ENCODE results near the gene ORM2.

The ORM2 gene

DNA sequence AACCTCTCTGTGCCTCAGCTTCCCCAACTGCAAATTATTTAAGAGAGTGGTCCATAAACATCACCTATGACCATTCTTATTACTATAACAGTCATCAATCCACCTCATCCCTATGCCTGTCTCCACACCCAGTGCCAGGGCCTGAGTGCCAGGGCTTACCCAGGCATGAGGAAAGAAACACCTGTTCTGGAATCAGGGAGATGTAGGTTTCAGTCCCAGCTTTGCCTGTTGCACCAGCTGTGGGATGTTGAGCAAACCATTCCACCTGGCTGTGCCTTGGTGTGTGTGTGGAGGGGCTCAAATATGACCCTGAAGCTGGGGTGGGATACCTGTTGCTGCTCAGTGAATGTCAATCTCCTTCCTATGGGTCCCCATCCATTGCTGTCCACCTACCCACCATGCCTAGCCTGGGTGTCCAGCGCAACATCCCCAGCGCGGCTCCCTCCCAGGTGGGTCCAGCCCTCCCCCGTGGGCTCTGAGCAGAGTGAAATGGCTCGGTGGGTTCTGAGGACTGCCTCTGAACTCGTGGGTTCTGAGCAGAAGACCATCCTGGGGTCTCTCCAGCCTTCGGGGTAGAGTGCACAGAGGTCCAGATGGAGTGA lies 41.8 kb downstream of the ORM2 start:
- no peak for DNase-seq (ENCODE audit: low read depth)

DNA sequence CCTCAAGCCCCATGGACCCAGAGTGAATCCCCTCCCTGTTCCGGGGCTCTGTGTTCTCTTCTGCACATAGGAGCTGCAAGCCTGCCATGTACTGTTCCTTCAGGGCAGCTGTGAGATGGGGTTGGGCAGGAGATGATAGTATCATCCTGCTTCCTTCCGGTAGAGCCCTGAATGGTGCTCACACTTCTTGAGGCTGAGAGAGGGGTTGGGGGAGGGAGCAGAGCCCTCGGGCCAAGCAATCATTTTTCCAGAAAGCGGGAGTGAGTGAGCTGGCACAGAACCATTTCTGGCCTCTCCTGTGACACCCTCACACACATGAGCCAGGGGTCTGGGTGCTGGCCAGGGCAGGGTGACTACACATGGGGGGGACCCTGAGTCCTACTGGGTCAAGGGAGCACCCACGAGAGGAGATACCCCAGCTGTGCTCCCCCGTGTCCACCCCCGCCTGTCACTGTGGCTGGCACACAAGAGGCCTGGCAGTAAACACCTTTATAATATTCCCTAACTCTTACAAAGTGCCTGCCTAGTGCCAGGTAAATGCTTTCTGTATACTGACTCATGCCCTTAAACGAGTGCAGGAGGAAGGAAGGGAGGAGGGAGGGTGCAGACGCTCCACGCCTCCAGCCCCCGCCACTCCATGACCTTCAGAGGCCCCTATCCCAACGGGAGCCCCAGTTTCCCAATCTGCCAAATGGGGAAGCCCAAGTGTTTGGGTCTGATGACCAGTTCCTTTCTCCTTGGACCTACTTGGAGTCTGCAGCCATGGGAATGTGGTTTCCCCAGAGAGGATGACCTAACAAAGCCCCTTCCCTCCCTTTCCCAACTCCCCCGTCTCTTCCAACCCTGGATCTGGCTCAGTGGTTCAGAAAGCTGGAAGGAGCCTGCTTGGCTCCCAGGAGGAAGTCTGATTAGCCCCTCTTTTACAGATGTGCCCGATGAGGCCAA lies 42.6 kb downstream of the ORM2 start:
- no peak for DNase-seq (ENCODE audit: low read depth)

DNA sequence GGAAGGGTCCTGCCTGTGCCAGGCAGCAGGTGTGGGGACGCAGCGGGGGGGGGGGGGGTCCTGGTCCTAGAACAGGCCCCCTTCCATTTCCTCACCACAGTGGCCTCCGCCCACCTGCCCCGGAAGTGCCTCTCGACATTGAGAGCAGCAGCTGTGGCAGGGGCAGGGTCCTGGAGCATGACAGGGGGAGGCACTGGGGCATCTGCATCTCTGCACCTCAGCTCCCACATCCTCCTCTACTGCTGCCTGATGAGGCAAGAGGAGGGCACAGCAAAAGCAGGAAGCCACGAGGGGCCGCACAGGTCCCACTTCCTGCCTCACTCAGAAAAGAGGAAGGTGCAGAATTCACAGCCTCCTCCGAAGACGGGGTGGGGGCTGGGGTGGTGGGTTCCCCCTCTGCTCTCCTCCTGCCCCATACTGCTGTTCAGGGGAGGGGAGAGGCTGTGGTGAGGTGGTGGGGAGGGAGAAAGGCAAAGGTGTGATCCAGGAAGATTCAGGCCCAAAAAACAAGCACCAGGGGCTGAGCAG lies 43.3 kb downstream of the ORM2 start:
- DNase-seq (ENCODE audit: low read depth): no peak

DNA sequence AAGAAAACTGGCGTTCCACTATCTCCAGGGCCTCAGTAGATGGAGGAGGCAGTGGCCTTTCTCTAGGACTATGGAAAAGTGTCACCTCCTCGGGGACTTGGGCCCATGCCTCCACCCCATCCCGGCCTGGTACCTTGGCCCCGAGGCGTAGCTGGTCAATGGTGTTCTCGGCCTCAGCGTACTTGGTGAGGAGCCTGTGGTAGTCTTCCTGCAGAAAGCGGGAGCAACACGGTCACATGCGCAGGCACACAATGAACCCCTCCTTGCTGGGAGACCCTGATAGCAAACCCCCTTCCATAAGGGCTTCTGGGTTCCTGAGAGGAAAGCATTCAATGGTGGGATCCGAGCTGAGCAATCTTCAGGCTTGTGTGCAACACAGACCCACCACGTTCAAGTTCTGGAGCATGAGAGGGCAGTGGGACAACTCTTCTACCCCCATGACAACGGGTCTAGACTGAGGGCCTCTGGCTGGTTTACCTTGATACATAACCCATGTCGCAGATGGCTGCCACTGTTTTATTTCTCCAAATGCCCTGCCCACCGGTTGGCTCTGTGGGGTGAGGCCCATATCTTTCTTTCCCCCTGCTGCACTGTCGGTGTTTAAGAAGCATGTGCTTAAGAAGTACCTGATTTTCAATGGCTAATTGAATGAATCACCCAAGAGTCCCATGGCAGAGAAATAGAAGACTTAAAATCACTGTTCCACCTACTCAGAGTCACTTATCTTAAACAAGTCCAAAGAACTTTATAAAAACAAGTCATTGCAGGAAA lies 44.5 kb downstream of the ORM2 start:
- DNase-seq (ENCODE audit: low read depth): no peak

DNA sequence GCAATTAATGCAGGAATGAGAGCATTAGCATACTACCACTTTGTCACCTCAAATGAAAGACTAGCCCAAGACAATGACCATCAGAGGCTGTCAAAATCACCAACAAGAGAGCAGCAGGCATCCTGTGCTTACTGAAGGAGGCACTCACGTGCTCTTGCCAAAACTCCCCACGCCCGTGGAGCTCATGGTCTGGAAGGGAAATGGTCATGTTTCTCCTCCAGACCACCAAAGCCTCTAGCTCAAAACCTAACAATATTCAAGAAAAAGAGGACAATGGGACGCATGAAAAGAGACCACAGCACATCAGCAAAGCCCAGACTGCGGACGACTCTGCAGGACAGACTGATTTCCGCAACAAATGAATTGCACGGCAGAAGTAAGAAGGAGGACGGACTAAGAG lies 45.3 kb downstream of the ORM2 start:
- DNase-seq (ENCODE audit: low read depth): no peak

DNA sequence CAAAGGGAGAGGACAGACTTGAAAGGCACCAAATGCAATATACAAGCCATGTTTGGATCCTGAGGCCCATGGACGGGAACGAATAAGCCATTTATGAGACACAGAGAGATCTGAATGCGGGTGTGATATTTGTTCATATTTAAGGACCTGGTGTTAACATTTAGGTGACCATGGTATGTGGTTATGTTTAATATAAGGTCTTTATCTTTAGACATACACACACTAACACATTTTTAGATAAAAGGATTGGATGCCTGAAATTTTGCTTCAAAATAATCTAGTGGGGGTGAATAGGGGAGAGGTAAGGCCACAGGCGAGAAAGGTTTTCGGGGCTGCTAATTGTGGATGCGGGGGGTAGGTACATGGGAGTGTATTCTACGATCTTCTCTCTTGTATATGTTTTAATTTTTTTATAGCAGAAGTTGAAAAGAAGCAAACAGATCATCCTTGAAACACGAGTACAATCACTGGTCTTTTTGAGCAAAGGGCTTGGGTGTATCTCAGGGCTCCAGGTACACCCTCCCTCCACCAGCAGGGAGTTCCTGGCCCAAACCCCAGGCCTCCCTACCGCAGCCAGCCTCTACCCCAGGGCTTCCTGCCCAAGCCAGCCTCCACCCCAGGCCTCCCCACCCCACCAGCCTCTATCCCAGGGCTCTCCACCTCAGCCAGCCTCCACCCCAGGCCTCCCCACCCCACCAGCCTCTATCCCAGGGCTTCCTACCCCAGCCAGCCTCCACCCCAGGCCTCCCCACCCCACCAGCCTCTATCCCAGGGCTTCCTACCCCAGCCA lies 45.9 kb downstream of the ORM2 start:
- DNase-seq (ENCODE audit: low read depth): no peak

DNA sequence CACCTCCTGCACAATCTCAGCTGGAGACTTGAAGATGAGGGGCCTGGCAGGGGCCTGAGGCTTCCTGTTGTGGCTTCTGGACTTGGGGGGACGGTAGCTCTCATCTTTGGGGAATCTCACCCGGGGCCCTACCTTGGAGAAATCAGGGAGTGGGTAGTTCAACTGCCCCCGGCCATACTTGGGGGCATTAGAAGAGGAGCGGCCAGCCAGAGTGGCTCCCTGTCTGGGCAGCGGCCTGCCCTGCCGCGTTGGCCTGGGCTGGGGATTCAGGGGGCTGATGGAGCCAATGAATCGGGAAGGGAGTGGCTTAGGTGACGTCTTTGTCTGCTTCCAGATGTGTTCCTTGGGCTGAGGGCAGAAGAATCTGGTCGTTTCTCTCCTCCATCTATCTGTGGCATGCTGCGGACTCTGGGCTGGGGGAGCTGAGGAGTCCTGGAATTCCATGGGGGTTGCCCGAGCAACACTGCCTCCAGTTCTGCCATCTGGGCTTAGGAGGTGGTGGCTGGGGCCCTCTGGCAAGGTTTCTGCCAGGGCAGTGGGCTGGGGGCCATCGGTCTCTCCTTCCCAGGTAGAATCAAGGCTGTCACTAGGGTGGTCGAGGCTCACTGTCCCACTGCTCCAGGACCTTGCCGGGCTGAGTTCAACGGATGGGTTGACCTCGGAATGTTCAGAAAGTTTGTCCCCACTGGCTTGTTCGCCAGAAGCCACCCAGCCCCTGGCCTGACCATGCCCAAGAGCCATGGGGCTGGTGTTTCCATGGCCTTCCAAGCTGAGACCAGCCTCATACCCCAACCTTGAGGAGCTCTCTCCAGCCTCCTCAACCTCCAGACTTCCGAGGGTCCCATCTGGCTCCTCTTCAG lies 47.1 kb downstream of the ORM2 start:
- no peak for DNase-seq (ENCODE audit: low read depth)

DNA sequence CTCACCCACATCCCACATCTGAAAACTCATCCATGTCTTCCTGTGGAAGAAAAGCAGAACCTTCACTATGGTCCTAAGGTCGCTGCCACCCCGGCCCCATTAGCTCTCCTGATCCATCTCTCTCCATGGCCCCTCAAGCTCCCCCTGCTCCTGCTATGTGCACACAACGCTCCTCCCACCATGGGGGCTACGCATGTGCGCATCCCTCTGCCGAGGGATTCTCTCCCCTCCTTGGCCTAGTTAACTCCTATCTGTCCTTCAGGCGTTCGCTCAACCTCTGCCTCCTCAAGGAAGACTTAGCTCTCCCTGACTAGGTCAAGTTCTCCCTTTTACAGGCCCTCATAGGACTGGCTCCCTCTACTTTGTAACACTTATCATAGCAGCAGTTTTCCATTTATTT lies 48.3 kb downstream of the ORM2 start:
- no peak for DNase-seq (ENCODE audit: low read depth)

DNA sequence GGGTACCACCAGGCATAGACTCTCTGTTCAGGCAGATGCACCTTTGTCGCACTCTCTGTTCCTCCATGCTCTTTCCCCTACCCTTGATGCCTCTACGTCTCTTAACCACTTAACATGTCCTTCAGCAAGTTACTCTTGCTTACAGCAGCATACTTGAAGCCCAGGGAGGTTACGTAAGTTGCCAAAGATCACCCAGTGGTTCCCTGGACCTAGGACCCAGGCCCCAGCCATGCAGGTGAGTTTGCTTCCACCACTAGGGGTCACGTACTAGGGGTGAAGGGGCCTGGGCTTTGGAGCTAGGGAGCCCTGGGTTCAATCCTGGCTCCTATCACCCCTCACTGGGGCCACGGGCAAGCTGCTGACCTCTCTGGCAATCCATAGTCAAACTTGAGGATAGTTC lies 49.2 kb downstream of the ORM2 start:
- no peak for DNase-seq (ENCODE audit: low read depth)

Measured in HS-5 (cell line).